PC-9 (cell line): ENCODE data around the gene BPIFA2. TPM values are rescaled to one million over a fixed set of nuclear protein-coding genes. Genes with fewer than 3 reads are reported as not detected.
"Not testable (repeated sequence)": the region's sequence is repeated elsewhere in the genome, so short reads cannot be mapped to it uniquely, and the experiment has no call there.

Experiments
- BruUV-seq: library from RNA; stranded (reverse); fragments of 400-500 nt; replicated peaks from 2 replicates; lab custom pipeline; 2021; lab: Mats Ljungman, UMichigan
- CTCF ChIA-PET: fragments of 300-600 bp; sonication (Branson Sonifier 250); formaldehyde crosslinking; loops from one replicate; lab custom pipeline; 2022; ENCODE audit warnings: antibody characterized with exemption; lab: Charles Lee
- POLR2A ChIA-PET: fragments of 300-600 bp; sonication (Branson Sonifier 250); formaldehyde crosslinking; loops from one replicate; lab custom pipeline; 2022; ENCODE audit warnings: antibody characterized with exemption; ENCODE audit not compliant: unreplicated experiment; lab: Charles Lee
- DNase-seq, 2 experiments: peaks; one replicate each; pipeline versions ENCODE4 v3.0.0 to v3.0.0-alpha.2; 2015 to 2022; ENCODE audit warnings: mixed read lengths in 1 of 2
- H2AFZ ChIP-seq: fragments of 200-600 bp; sonication (generic); 2 replicates; pipeline ENCODE4 v1.8.1; 2017; ENCODE audit warnings: antibody characterized with exemption
- H3F3A ChIP-seq: fragments of 200-600 bp; sonication (generic); 2 replicates; pipeline ENCODE4 v1.8.1; 2017; ENCODE audit warnings: antibody characterized with exemption, mild to moderate bottlenecking, low read depth; ENCODE audit not compliant: insufficient read depth
- H3K27ac ChIP-seq: fragments of 200-600 bp; sonication (generic); 2 replicates; pipeline ENCODE4 v1.6.1; 2016; ENCODE audit warnings: mixed run types
- H3K27me3 ChIP-seq: fragments of 200-600 bp; sonication (generic); 2 replicates; pipeline ENCODE4 v1.6.1; 2016; ENCODE audit warnings: low read depth, mixed run types; ENCODE audit not compliant: insufficient read depth
- H3K36me3 ChIP-seq: fragments of 200-600 bp; sonication (generic); 2 replicates; pipeline ENCODE4 v1.6.1; 2016; ENCODE audit warnings: low read depth, mixed run types
- H3K4me1 ChIP-seq: fragments of 200-600 bp; sonication (generic); replicated peaks from 2 replicates; pipeline ENCODE4 v1.6.1; 2016; ENCODE audit warnings: mixed run types; ENCODE audit not compliant: insufficient read depth
- H3K4me2 ChIP-seq: fragments of 200-600 bp; sonication (generic); 2 replicates; pipeline ENCODE4 v1.6.1; 2017; ENCODE audit warnings: mixed run types
- H3K4me3 ChIP-seq: fragments of 200-600 bp; sonication (generic); 2 replicates; pipeline ENCODE4 v1.6.1; 2016; ENCODE audit warnings: mixed run types
- H3K79me2 ChIP-seq: fragments of 200-600 bp; sonication (generic); 2 replicates; pipeline ENCODE4 v1.6.1; 2017; ENCODE audit warnings: low read depth, mixed run types
- H3K9me2 ChIP-seq: fragments of 200-600 bp; sonication (generic); 2 replicates; pipeline ENCODE4 v1.8.1; 2017; ENCODE audit warnings: mild to moderate bottlenecking; ENCODE audit not compliant: insufficient read depth
- H3K9me3 ChIP-seq: fragments of 200-600 bp; sonication (generic); 2 replicates; pipeline ENCODE4 v1.8.1; 2016; ENCODE audit warnings: low read depth; ENCODE audit not compliant: insufficient read depth
- H4K20me1 ChIP-seq: fragments of 200-600 bp; sonication (generic); 2 replicates; pipeline ENCODE4 v1.8.1; 2017; ENCODE audit not compliant: insufficient read depth
- CTCF ChIP-seq: fragments of 200-600 bp; sonication (generic); conservative IDR thresholded peaks from 2 replicates; pipeline ENCODE4 v1.6.1; 2017; ENCODE audit warnings: mixed run types, antibody characterized with exemption, mild to moderate bottlenecking, moderate library complexity
- EZH2 ChIP-seq: fragments of 200-600 bp; sonication (generic); IDR thresholded peaks from 2 replicates; pipeline ENCODE4 v1.8.0; 2017; ENCODE audit warnings: antibody characterized with exemption, low read depth
- intact Hi-C: fragments of 100-400 bp; cut with micrococcal nuclease; formaldehyde crosslinking; loops from one replicate; pipeline ENCODE4 v1.10.0; 2022; ENCODE audit not compliant: unreplicated experiment
- total RNA-seq: library from RNA; stranded (reverse); gene quantifications from 2 replicates; pipeline ENCODE4 v1.2.3, GENCODE V29; 2021

The BPIFA2 gene
- total RNA-seq, 1 experiment from 2014 or later, result not detected

- DNase-seq, result no peak
Measured at GRCh38 chr20:33181482-33182093, 13.6 kb downstream of the BPIFA2 start.

GRCh38 chr20:33183312-33183711, 15.4 kb downstream of the BPIFA2 start:
- BruUV-seq, result no TSS peak
- no peak overlapping the region for H2AFZ ChIP-seq
- H3K4me1 ChIP-seq, result peaks cover 9% of the 10 kb centered on the region; the same call in 1 of the 2 replicates
- no peaks in the 10 kb centered on the region for H3K9me2 ChIP-seq
- no peak overlapping the region for H3K4me3 ChIP-seq
- POLR2A ChIA-PET, result no interaction called here
- CTCF ChIA-PET, result no interaction called here
- H3K79me2 ChIP-seq, result no peaks in the 10 kb centered on the region
- no peak for DNase-seq
- no peak overlapping the region for H3K4me2 ChIP-seq
- 0 out of 2 replicates have a peak, but pooled peaks cover 3% of the 10 kb centered on the region for H3F3A ChIP-seq
- H3K27me3 ChIP-seq, result peaks cover 3% of the 10 kb centered on the region
- TF ChIP-seq EZH2, result no peak
- TF ChIP-seq CTCF, result no peak
- no peaks in the 10 kb centered on the region for H3K9me3 ChIP-seq
- no peaks in the 10 kb centered on the region for H4K20me1 ChIP-seq
- no peaks in the 10 kb centered on the region for H3K36me3 ChIP-seq
- intact Hi-C loops, result no loop called here
- H3K27ac ChIP-seq, result no peak overlapping the region

More at GRCh38 chr20:33181482-33182093, 13.6 kb downstream of the BPIFA2 start:
- Histone ChIP-seq H4K20me1 (no peaks in the 10 kb centered on the region), H3K9me3 (no peaks in the 10 kb centered on the region), H3K79me2 (no peaks in the 10 kb centered on the region), H3K9me2 (no peaks in the 10 kb centered on the region), H3K4me3 (no peak overlapping the region), H2AFZ (no peak overlapping the region), H3K27ac (no peak overlapping the region), H3K4me1 (peaks cover 18% of the 10 kb centered on the region), H3K4me2 (no peak overlapping the region), H3F3A (0 out of 2 replicates have a peak, but pooled peaks cover 3% of the 10 kb centered on the region), H3K36me3 (no peaks in the 10 kb centered on the region), H3K27me3 (peaks cover 3% of the 10 kb centered on the region; the same call in 1 of the 2 replicates)
- no TSS peak for BruUV-seq
- intact Hi-C loops, result no loop called here
- CTCF ChIA-PET, result no interaction called here
- TF ChIP-seq CTCF (no peak), EZH2 (no peak)
- POLR2A ChIA-PET, result no interaction called here

GRCh38 chr20:33185031-33185590, 17.2 kb downstream of the BPIFA2 start:
- H3K4me2 ChIP-seq, H3K9me2 ChIP-seq, CTCF ChIA-PET, H3K4me3 ChIP-seq, H3K36me3 ChIP-seq, DNase-seq, H3K27me3 ChIP-seq, H3K79me2 ChIP-seq, H4K20me1 ChIP-seq, intact Hi-C loops, H2AFZ ChIP-seq, POLR2A ChIA-PET, H3F3A ChIP-seq, H3K27ac ChIP-seq, H3K4me1 ChIP-seq, H3K9me3 ChIP-seq, BruUV-seq: not testable (repeated sequence)
